Activated CD4-positive, alpha-beta T cell treated with anti-CD3 and anti-CD28 coated beads for 36 hours (primary cell): ENCODE data around the gene NEK6. TPM values are rescaled to one million over a fixed set of nuclear protein-coding genes. Genes with fewer than 3 reads are reported as not detected.

ENCODE experiments used
- ATAC-seq: fragments of 200-7000 bp; cut with Tn5 transposase; one replicate; pipeline ENCODE4 v1.10.0; 2021; ENCODE audit warnings: mild to moderate bottlenecking, moderate library complexity
- CTCF ChIA-PET: fragments of 350-600 bp; sonication (Branson Sonifier 250); formaldehyde crosslinking; loops from one replicate; lab custom pipeline; 2021; ENCODE audit warnings: antibody characterized with exemption; lab: Charles Lee
- POLR2A ChIA-PET: fragments of 350-600 bp; sonication (Branson Sonifier 250); formaldehyde crosslinking; loops from one replicate; lab custom pipeline; 2021; ENCODE audit warnings: antibody characterized with exemption, inconsistent platforms; lab: Charles Lee
- DNase-seq: peaks from one replicate; pipeline ENCODE4 v3.0.0-alpha.2; 2020
- H3K27ac Mint-ChIP-seq: one replicate; pipeline ENCODE4 v1.8.0; 2021; ENCODE audit warnings: mixed read lengths
- H3K27me3 Mint-ChIP-seq: one replicate; pipeline ENCODE4 v1.8.0; 2021; ENCODE audit warnings: mixed read lengths
- H3K36me3 Mint-ChIP-seq: one replicate; pipeline ENCODE4 v1.8.0; 2021; ENCODE audit warnings: low read depth, mixed read lengths
- H3K4me1 Mint-ChIP-seq: one replicate; pipeline ENCODE4 v1.8.0; 2021; ENCODE audit warnings: mixed read lengths
- H3K4me3 Mint-ChIP-seq: one replicate; pipeline ENCODE4 v1.8.0; 2021; ENCODE audit warnings: mild to moderate bottlenecking, moderate library complexity, mixed read lengths
- H3K9me3 Mint-ChIP-seq: one replicate; pipeline ENCODE4 v1.8.0; 2021; ENCODE audit warnings: low read depth, mixed read lengths
- intact Hi-C, 2 experiments: fragments of 100-400 bp; cut with DNase I in 1 of 2; cut with micrococcal nuclease in 1 of 2; formaldehyde crosslinking; loops; one replicate each; pipeline versions ENCODE4 v1.14.2 to v1.15.1; 2022 to 2024; cut with DNase I, micrococcal nuclease
- total RNA-seq, 2 experiments: library from RNA; stranded (reverse); gene quantifications; one replicate each; pipeline ENCODE4 v1.2.3, GENCODE V29; 2021

Gene NEK6
- total RNA-seq, 2 experiments from 2014 or later = 6.4 to 10.1 TPM

DNA sequence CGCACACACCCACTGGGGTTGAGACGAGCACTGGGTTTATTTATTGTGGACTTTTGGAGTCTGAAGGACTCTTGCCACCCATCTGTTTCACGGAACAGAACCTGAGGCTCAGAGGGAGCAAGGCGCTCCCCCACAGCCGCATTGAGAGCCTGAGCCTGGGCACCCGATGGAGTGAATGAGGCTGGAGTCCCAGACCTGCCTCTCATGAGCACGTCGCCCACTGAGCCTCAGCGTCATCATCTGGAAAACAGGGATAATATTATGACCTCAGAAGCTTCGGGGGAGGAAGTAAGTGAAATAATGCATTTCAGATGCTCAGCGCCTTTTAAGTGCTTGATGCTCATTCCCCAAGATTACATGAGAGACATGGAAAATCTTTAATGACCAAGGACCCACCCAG lies 5.5 kb downstream of the NEK6 start:
- H3K4me1 Mint-ChIP-seq = peaks cover 13% of the 10 kb centered on the region
- intact Hi-C loops = no loop called here
- H3K27ac Mint-ChIP-seq = no peak overlapping the region
- ATAC-seq (no peak), DNase-seq (no peak)
- ChIA-PET CTCF (no interaction called here), POLR2A (no interaction called here)
- H3K36me3 Mint-ChIP-seq = peaks cover 2% of the 10 kb centered on the region
- no peaks in the 10 kb centered on the region for H3K9me3 Mint-ChIP-seq
- H3K4me3 Mint-ChIP-seq = no peak overlapping the region
- H3K27me3 Mint-ChIP-seq = peaks cover 35% of the 10 kb centered on the region

- intact Hi-C loops = no loop called here
- peaks cover 30% of the 10 kb centered on the region for H3K27me3 Mint-ChIP-seq
- H3K27ac Mint-ChIP-seq = no peak overlapping the region
- no peaks in the 10 kb centered on the region for H3K9me3 Mint-ChIP-seq
- H3K4me1 Mint-ChIP-seq = peaks cover 9% of the 10 kb centered on the region
- CTCF ChIA-PET = interaction anchor here (0.7 kb wide), 1 partner anchor 430 kb away, joined by 3 read pairs; no protein-coding TSS in a partner anchor
- ATAC-seq (no peak), DNase-seq (no peak)
- POLR2A ChIA-PET = no interaction called here
- H3K36me3 Mint-ChIP-seq = no peaks in the 10 kb centered on the region
- H3K4me3 Mint-ChIP-seq = no peak overlapping the region
Measured at GRCh38 chr9:124263800-124264426, 6.2 kb downstream of the NEK6 start.

DNA sequence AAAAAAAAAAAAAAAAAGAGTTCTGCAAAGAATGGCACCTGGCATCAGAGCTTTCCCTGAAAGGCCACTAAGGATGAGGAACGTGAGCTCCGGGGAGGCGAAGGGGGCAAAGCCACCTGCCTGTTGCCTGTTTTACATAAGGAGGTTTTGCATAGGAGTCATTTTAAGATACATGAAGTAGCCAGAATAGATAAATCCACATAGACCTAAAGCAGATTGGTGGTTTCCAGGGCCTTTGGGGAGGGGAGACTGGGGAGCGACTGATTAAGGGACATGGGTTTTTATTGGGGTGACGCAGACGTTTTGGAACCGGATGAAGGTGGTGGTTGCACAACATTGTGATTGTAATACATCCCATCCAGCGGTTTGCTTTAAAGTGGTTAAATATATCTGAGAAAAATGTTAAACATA lies 7.1 kb downstream of the NEK6 start:
- peaks cover 24% of the 10 kb centered on the region for H3K27me3 Mint-ChIP-seq
- DNase-seq = no peak
- ChIA-PET CTCF (interaction anchor here (0.7 kb wide), 1 partner anchor 431 kb away, joined by 3 read pairs; no protein-coding TSS in a partner anchor), POLR2A (no interaction called here)
- intact Hi-C loops = no loop called here
- H3K36me3 Mint-ChIP-seq = no peaks in the 10 kb centered on the region
- H3K9me3 Mint-ChIP-seq = no peaks in the 10 kb centered on the region
- no peak overlapping the region for H3K27ac Mint-ChIP-seq
- no peak for ATAC-seq
- no peak overlapping the region for H3K4me3 Mint-ChIP-seq
- H3K4me1 Mint-ChIP-seq = peaks cover 5% of the 10 kb centered on the region

DNA sequence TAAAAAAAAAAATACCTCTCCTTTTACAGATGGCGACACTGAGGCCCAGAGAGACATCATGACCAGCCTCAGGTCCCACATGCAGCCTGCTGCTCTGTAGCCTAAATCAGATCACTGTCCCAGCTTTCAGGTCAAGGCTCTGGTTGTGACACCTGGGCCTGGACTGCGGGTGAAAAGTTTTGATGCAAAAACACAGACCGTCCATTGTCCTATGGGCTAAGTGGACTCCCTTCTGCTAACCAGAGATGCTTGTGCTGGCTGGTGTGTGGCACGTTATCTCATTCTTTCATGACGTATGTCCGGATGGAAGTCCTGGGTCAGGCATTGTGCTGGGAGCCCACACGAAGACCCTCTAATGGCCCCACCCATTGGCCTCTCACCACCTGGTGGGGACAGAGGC lies 7.8 kb downstream of the NEK6 start:
- ChIA-PET CTCF (no interaction called here), POLR2A (no interaction called here)
- H3K4me1 Mint-ChIP-seq = peaks cover 5% of the 10 kb centered on the region
- H3K4me3 Mint-ChIP-seq = no peak overlapping the region
- H3K27ac Mint-ChIP-seq = no peak overlapping the region
- no peak for ATAC-seq
- DNase-seq = no peak
- intact Hi-C loops = no loop called here
- no peaks in the 10 kb centered on the region for H3K9me3 Mint-ChIP-seq
- peaks cover 23% of the 10 kb centered on the region for H3K27me3 Mint-ChIP-seq
- H3K36me3 Mint-ChIP-seq = no peaks in the 10 kb centered on the region

GRCh38 chr9:124266139-124266825 lies 8.5 kb downstream of the NEK6 start:
- no peaks in the 10 kb centered on the region for H3K36me3 Mint-ChIP-seq
- intact Hi-C loops = no loop called here

DNA sequence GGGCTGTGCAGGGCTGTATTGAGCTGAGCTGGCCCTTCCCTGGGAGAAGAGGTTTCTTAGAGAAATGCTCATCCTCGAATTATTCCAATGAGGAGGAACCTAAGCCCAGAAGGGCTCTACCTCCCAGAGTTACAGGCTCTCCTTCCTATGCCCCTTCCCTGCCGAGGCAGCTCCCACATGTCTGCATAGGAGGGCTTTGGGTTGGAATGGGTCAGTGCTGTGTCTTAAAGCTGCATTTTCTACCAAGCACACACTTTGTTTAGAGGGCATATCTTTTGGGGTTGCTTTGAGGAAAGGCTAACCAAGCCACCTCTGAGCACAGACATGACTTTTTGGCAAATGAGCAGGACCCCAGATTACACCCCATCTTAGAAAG lies 9.1 kb downstream of the NEK6 start:
- peaks cover 11% of the 10 kb centered on the region for H3K27me3 Mint-ChIP-seq
- no peaks in the 10 kb centered on the region for H3K36me3 Mint-ChIP-seq
- H3K9me3 Mint-ChIP-seq = no peaks in the 10 kb centered on the region
- H3K27ac Mint-ChIP-seq = no peak overlapping the region
- H3K4me1 Mint-ChIP-seq = no peaks in the 10 kb centered on the region
- DNase-seq (no peak), ATAC-seq (no peak)
- CTCF ChIA-PET = interaction anchor here (0.6 to 0.9 kb wide), 3 partner anchors 11 to 310 kb away, joined by 3 to 4 read pairs (median 3); no protein-coding TSS in a partner anchor
- POLR2A ChIA-PET = no interaction called here
- H3K4me3 Mint-ChIP-seq = no peak overlapping the region
- intact Hi-C loops = no loop called here

More at GRCh38 chr9:124266139-124266825, 8.5 kb downstream of the NEK6 start:
- Mint-ChIP-seq H3K4me3 (no peak overlapping the region), H3K27me3 (peaks cover 16% of the 10 kb centered on the region), H3K9me3 (no peaks in the 10 kb centered on the region), H3K27ac (no peak overlapping the region), H3K4me1 (peaks cover under 1% of the 10 kb centered on the region)
- ATAC-seq (no peak), DNase-seq (no peak)
- POLR2A ChIA-PET = no interaction called here
- CTCF ChIA-PET = interaction anchor here (0.8 kb wide), 1 partner anchor 11 kb away, joined by 4 read pairs; no protein-coding TSS in a partner anchor

GRCh38 chr9:124267271-124267807 lies 9.6 kb downstream of the NEK6 start:
- intact Hi-C loops = no loop called here
- H3K4me1 Mint-ChIP-seq = no peaks in the 10 kb centered on the region
- H3K27me3 Mint-ChIP-seq = peaks cover 10% of the 10 kb centered on the region
- no peak overlapping the region for H3K27ac Mint-ChIP-seq
- ATAC-seq (no peak), DNase-seq (no peak)
- no peaks in the 10 kb centered on the region for H3K9me3 Mint-ChIP-seq
- ChIA-PET CTCF (interaction anchor here (0.6 to 0.9 kb wide), 3 partner anchors 11 to 311 kb away, joined by 3 to 4 read pairs (median 3); no protein-coding TSS in a partner anchor), POLR2A (no interaction called here)
- no peak overlapping the region for H3K4me3 Mint-ChIP-seq
- no peaks in the 10 kb centered on the region for H3K36me3 Mint-ChIP-seq

DNA sequence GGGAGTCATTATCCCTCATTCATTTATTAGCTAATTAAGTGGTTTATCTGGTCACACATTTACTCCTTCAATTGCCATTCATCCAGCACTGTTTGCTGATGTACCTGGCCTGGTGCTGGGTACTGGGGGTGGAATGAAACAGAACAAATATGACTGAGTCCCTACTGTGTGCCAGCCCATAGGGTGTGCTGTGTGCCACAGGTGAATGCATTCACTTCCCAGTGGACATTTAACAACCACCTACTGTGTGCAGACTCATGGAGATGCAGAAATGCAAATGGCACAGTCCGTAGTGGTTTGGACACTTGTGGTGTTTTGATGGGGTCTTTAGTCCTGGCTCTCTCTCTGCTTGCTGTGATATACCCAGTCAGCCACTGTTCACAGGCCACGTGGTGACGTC lies 10.5 kb downstream of the NEK6 start:
- H3K9me3 Mint-ChIP-seq = no peaks in the 10 kb centered on the region
- H3K4me1 Mint-ChIP-seq = no peaks in the 10 kb centered on the region
- ATAC-seq (no peak), DNase-seq (no peak)
- POLR2A ChIA-PET = no interaction called here
- intact Hi-C loops = no loop called here
- no peaks in the 10 kb centered on the region for H3K36me3 Mint-ChIP-seq
- H3K27ac Mint-ChIP-seq = no peak overlapping the region
- no peak overlapping the region for H3K4me3 Mint-ChIP-seq
- H3K27me3 Mint-ChIP-seq = peaks cover 7% of the 10 kb centered on the region
- CTCF ChIA-PET = no interaction called here

GRCh38 chr9:124268661-124269060 lies 10.9 kb downstream of the NEK6 start:
- Mint-ChIP-seq H3K36me3 (no peaks in the 10 kb centered on the region), H3K4me3 (no peak overlapping the region), H3K4me1 (no peaks in the 10 kb centered on the region), H3K27me3 (peaks cover 7% of the 10 kb centered on the region), H3K27ac (no peak overlapping the region), H3K9me3 (no peaks in the 10 kb centered on the region)
- DNase-seq (no peak), ATAC-seq (no peak)
- intact Hi-C loops = no loop called here
- ChIA-PET POLR2A (no interaction called here), CTCF (no interaction called here)

GRCh38 chr9:124269556-124269955 lies 11.8 kb downstream of the NEK6 start:
- no peak for ATAC-seq
- ChIA-PET POLR2A (no interaction called here), CTCF (no interaction called here)
- intact Hi-C loops = no loop called here
- no peaks in the 10 kb centered on the region for H3K4me1 Mint-ChIP-seq
- H3K36me3 Mint-ChIP-seq = no peaks in the 10 kb centered on the region
- no peaks in the 10 kb centered on the region for H3K9me3 Mint-ChIP-seq
- no peak overlapping the region for H3K27ac Mint-ChIP-seq
- peaks cover 7% of the 10 kb centered on the region for H3K27me3 Mint-ChIP-seq
- H3K4me3 Mint-ChIP-seq = no peak overlapping the region
- no peak for DNase-seq

DNA sequence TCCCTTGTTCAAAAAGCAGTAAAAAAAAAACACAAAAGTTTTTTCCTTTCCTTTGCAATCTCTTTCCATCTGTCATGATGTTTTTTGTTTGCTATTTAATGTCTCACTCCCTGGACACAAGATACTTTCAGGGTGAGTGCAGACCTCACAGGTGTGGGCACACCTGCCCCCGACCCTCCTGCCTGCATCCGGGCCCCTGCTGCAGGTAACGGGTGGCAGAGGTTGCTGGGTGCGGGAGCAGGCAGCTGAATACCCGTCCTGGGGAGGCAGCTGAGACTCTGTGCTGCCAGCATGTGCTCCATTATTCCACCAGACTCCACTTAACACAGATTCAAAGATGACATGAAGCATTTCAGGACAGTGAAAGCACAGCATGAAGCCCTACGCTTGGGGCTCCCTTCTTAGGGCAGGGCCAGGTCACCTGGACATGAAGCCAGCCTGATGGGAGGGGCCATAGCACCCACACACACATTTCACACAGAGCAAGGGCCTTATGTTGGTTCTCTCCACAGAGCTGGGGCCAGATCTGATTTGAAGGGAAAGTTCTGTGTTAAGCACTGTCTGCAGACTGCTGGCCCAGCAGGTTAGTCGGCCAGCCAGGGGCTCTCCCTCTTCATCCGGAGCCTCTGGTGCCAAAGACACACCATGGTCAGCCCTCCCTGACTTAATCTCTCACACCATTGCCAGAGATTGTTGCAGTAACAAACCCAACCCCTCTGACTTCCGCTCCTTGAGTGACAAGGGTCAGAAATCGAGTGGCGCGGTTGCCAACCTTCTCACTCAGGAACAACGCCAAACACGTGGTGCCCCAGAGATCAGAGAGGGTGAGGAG lies 13.0 kb downstream of the NEK6 start:
- H3K27me3 Mint-ChIP-seq = peaks cover 9% of the 10 kb centered on the region
- H3K4me3 Mint-ChIP-seq = no peak overlapping the region
- ChIA-PET CTCF (no interaction called here), POLR2A (no interaction called here)
- intact Hi-C loops = no loop called here
- H3K4me1 Mint-ChIP-seq = no peaks in the 10 kb centered on the region
- ATAC-seq (no peak), DNase-seq (no peak)
- no peak overlapping the region for H3K27ac Mint-ChIP-seq
- H3K9me3 Mint-ChIP-seq = no peaks in the 10 kb centered on the region
- H3K36me3 Mint-ChIP-seq = no peaks in the 10 kb centered on the region
